Mammary epithelial cell (primary cell): Measurements from ENCODE around the gene ACBD4.

Experiments used
- EZH2 ChIP-seq: IDR thresholded peaks from 2 replicates; pipeline ENCODE4 v1.6.1; 2012; ENCODE audit warnings: low read length, inconsistent platforms, borderline replicate concordance
- TF ChIP-seq, protein P1 (sequence below), 2 donors: IDR thresholded peaks in 1 of 2; conservative IDR thresholded peaks in 1 of 2; 2 replicates each; pipeline ENCODE4 v1.5.1; 2011 to 2012; ENCODE audit warnings: inconsistent platforms in 2 of 2, low read length in 2 of 2, mild to moderate bottlenecking in 2 of 2, control low read depth in 1 of 2, low read depth in 1 of 2; ENCODE audit not compliant: insufficient read depth in 1 of 2; ENCODE audit errors: extremely low read depth in 1 of 2

GRCh38 chr17:45098081-45098868 is 37.2 kb upstream of the ACBD4 start:
- TF ChIP-seq, protein P1, sequence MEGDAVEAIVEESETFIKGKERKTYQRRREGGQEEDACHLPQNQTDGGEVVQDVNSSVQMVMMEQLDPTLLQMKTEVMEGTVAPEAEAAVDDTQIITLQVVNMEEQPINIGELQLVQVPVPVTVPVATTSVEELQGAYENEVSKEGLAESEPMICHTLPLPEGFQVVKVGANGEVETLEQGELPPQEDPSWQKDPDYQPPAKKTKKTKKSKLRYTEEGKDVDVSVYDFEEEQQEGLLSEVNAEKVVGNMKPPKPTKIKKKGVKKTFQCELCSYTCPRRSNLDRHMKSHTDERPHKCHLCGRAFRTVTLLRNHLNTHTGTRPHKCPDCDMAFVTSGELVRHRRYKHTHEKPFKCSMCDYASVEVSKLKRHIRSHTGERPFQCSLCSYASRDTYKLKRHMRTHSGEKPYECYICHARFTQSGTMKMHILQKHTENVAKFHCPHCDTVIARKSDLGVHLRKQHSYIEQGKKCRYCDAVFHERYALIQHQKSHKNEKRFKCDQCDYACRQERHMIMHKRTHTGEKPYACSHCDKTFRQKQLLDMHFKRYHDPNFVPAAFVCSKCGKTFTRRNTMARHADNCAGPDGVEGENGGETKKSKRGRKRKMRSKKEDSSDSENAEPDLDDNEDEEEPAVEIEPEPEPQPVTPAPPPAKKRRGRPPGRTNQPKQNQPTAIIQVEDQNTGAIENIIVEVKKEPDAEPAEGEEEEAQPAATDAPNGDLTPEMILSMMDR (conservative IDR thresholded peaks at IDR 0.05 in 1 of 2, IDR thresholded peaks at IDR 0.05 in 1 of 2; ENCODE audit: extremely low read depth in 1 of 2, insufficient read depth in 1 of 2, low read depth in 1 of 2, low read length in 2 of 2), result no peak
- TF ChIP-seq EZH2, result no peak
